ENCODE data around the gene MYH13.
"Not testable (repeated sequence)": the region's sequence is repeated elsewhere in the genome, so short reads cannot be mapped to it uniquely, and the experiment has no call there.

MYH13 gene

GRCh38 chr17:10304758-10305300, 68.0 kb downstream of the MYH13 start:
- no peak for DNase-seq (ENCODE audit: low read depth in 2 of 2)

- DNase-seq (ENCODE audit: low read depth in 2 of 2), result no peak
Measured at GRCh38 chr17:10297691-10298090, 75.1 kb downstream of the MYH13 start.

GRCh38 chr17:10295728-10296343, 77.0 kb downstream of the MYH13 start:
- DNase-seq (ENCODE audit: low read depth in 2 of 2), result peak in 1 of 2 donors; percentile 22

- no peak for DNase-seq (ENCODE audit: low read depth in 2 of 2)
Measured at GRCh38 chr17:10294180-10294579, 78.6 kb downstream of the MYH13 start.

- DNase-seq (ENCODE audit: low read depth in 2 of 2), result no peak
Measured at GRCh38 chr17:10292057-10292937, 80.5 kb downstream of the MYH13 start.

GRCh38 chr17:10291576-10291975, 81.2 kb downstream of the MYH13 start:
- not testable (repeated sequence) for DNase-seq (ENCODE audit: low read depth in 2 of 2)

GRCh38 chr17:10290041-10290440, 82.8 kb downstream of the MYH13 start:
- DNase-seq (ENCODE audit: low read depth in 2 of 2), result no peak

- DNase-seq (ENCODE audit: low read depth in 2 of 2), result no peak
Measured at GRCh38 chr17:10286324-10286723, 86.5 kb downstream of the MYH13 start.

GRCh38 chr17:10285896-10286295, 86.9 kb downstream of the MYH13 start:
- DNase-seq (ENCODE audit: low read depth in 2 of 2), result no peak

- no peak for DNase-seq (ENCODE audit: low read depth in 2 of 2)
Measured at GRCh38 chr17:10280068-10280467, 92.7 kb downstream of the MYH13 start.

GRCh38 chr17:10278218-10278617, 94.6 kb downstream of the MYH13 start:
- no peak for DNase-seq (ENCODE audit: low read depth in 2 of 2)

GRCh38 chr17:10276436-10276835, 96.4 kb downstream of the MYH13 start:
- DNase-seq (ENCODE audit: low read depth in 2 of 2), result no peak

- DNase-seq (ENCODE audit: low read depth in 2 of 2), result no peak
Measured at GRCh38 chr17:10275418-10275817, 97.4 kb downstream of the MYH13 start.

- no peak for DNase-seq (ENCODE audit: low read depth in 2 of 2)
Measured at GRCh38 chr17:10271106-10271562, 101.7 kb downstream of the MYH13 start.

- DNase-seq (ENCODE audit: low read depth in 2 of 2), result no peak
Measured at GRCh38 chr17:10270258-10270657, 102.5 kb downstream of the MYH13 start.

GRCh38 chr17:10268005-10268404, 104.8 kb downstream of the MYH13 start:
- DNase-seq (ENCODE audit: low read depth in 2 of 2), result no peak

- no peak for DNase-seq (ENCODE audit: low read depth in 2 of 2)
Measured at GRCh38 chr17:10266296-10266876, 106.4 kb downstream of the MYH13 start.

- DNase-seq (ENCODE audit: low read depth in 2 of 2), result no peak
Measured at GRCh38 chr17:10265100-10265810, 107.6 kb downstream of the MYH13 start.

GRCh38 chr17:10264051-10264450, 108.8 kb downstream of the MYH13 start:
- no peak for DNase-seq (ENCODE audit: low read depth in 2 of 2)

GRCh38 chr17:10262451-10262850, 110.4 kb downstream of the MYH13 start:
- DNase-seq (ENCODE audit: low read depth in 2 of 2), result no peak

- no peak for DNase-seq (ENCODE audit: low read depth in 2 of 2)
Measured at GRCh38 chr17:10261098-10261497, 111.7 kb downstream of the MYH13 start.

Data from stimulated activated CD4-positive, alpha-beta T cell treated with anti-CD3 and anti-CD28 coated beads, Interleukin-15, amount 100 ng/mL, for 48 hours (primary cell).